Forelimb muscle (tissue), 1 donor: ENCODE results near the gene CILP2. TPM values are rescaled to one million over a fixed set of nuclear protein-coding genes. Genes with fewer than 3 reads are reported as not detected.

ENCODE experiments used
- polyA plus RNA-seq: library from polyadenylated mRNA; unstranded; fragments of 120-200 nt; gene quantifications from one replicate; pipeline ENCODE4 v1.2.1, GENCODE V29; 2013; ENCODE audit not compliant: insufficient read length

The CILP2 gene
- polyA plus RNA-seq, 1 donor: 2.2 TPM

Other genes starting within 250 kb of the CILP2 start
- gene SUGP1, start 217.8 kb upstream of the CILP2 start, polyA plus RNA-seq: 33.3 TPM
- 51.7 TPM for gene MAU2, start 217.4 kb upstream of the CILP2 start, polyA plus RNA-seq
- gene GATAD2A, start 132.6 kb upstream of the CILP2 start, polyA plus RNA-seq: 45.7 TPM
- gene TSSK6, start 22.7 kb upstream of the CILP2 start, polyA plus RNA-seq: 0.56 TPM
- gene NDUFA13, start 22.0 kb upstream of the CILP2 start, polyA plus RNA-seq: 187 TPM
- gene YJEFN3, start 9.4 kb upstream of the CILP2 start, polyA plus RNA-seq: 6.9 TPM
- gene PBX4, start 80.4 kb downstream of the CILP2 start, polyA plus RNA-seq: 1.8 TPM
- 4.6 TPM for gene LPAR2, start 90.0 kb downstream of the CILP2 start, polyA plus RNA-seq
- 2.5 TPM for gene GMIP, start 105.4 kb downstream of the CILP2 start, polyA plus RNA-seq
- gene ATP13A1, start 125.4 kb downstream of the CILP2 start, polyA plus RNA-seq: 25.0 TPM
- 5.3 TPM for gene ZNF101, start 130.6 kb downstream of the CILP2 start, polyA plus RNA-seq
- gene ZNF14, start 194.8 kb downstream of the CILP2 start, polyA plus RNA-seq: 4.8 TPM